ENCODE measurements around the gene CST9L.

- TF ChIP-seq CTCF (IDR thresholded peaks at IDR 0.05) (no peak), POLR2A (IDR thresholded peaks at IDR 0.05; ENCODE audit: low read length) (no peak), ZC3H11A (IDR thresholded peaks at IDR 0.05) (no peak), HES2 (IDR thresholded peaks at IDR 0.05) (no peak), MAX (IDR thresholded peaks at IDR 0.05) (no peak), FOSL2 (IDR thresholded peaks at IDR 0.05) (no peak), FOSL2 (CRISPR knock-in tag; IDR thresholded peaks at IDR 0.05) (no peak), EP300 (IDR thresholded peaks at IDR 0.05) (no peak), CBX8 (IDR thresholded peaks at IDR 0.05) (no peak), GATA3 (IDR thresholded peaks at IDR 0.05; ENCODE audit: borderline replicate concordance) (no peak), EHMT2 (IDR thresholded peaks at IDR 0.05; ENCODE audit: low read depth) (no peak), JUN (IDR thresholded peaks at IDR 0.05) (no peak), ESRRA (IDR thresholded peaks at IDR 0.05; ENCODE audit: borderline replicate concordance, low read length) (no peak), REST (IDR thresholded peaks at IDR 0.05) (no peak)
Observed at GRCh38 chr20:23546435-23547144, 21.7 kb downstream of the CST9L start.

All from A549 (cell line).